GM12801 (cell line): ENCODE measurements around the gene CHSY1.

Source experiments
- TF ChIP-seq, protein P1 (sequence below): IDR thresholded peaks from one replicate; pipeline ENCODE4 v1.5.1; 2011; ENCODE audit warnings: control low read depth; ENCODE audit not compliant: insufficient read length; ENCODE audit errors: extremely low read depth

The CHSY1 gene

DNA sequence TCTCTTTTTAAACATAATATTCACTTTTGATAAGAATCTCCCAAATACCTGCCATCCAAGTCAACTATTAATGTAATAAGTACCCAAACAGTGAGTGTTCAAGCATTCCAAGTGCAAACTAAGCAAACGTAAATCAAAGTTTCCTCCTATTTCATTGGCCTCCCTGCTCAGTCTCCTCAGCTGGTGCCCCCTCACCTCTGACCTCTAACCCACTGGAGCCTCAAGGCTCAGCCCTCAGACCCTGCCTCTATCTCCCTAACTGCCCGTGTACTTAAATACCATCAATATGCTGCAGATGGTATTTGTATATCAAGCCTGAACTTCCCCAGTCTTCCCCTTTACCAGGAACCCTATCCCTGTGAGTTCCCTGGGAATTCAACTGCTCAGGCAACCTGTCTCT lies 31.8 kb downstream of the CHSY1 start:
- TF ChIP-seq, protein P1, sequence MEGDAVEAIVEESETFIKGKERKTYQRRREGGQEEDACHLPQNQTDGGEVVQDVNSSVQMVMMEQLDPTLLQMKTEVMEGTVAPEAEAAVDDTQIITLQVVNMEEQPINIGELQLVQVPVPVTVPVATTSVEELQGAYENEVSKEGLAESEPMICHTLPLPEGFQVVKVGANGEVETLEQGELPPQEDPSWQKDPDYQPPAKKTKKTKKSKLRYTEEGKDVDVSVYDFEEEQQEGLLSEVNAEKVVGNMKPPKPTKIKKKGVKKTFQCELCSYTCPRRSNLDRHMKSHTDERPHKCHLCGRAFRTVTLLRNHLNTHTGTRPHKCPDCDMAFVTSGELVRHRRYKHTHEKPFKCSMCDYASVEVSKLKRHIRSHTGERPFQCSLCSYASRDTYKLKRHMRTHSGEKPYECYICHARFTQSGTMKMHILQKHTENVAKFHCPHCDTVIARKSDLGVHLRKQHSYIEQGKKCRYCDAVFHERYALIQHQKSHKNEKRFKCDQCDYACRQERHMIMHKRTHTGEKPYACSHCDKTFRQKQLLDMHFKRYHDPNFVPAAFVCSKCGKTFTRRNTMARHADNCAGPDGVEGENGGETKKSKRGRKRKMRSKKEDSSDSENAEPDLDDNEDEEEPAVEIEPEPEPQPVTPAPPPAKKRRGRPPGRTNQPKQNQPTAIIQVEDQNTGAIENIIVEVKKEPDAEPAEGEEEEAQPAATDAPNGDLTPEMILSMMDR = no peak

DNA sequence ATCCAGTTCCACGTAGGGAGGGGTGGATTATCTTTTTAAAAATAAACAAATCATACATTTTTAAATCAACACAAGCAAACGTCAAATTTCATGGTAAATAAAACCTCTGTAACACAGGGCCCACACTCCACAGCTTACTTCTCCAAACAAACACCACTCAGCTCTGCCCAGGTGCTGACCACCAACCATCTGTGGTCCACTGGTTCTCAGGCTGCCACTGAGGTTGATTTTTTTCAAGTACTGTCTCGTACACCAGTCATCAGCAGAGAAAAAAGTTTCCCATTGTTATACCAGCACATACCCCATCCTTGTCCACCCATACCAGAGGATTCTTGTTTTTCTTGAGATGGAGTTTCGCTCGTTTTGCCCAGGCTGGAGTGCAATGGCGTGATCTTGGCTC lies 32.4 kb downstream of the CHSY1 start:
- TF ChIP-seq, protein P1 = no peak

DNA sequence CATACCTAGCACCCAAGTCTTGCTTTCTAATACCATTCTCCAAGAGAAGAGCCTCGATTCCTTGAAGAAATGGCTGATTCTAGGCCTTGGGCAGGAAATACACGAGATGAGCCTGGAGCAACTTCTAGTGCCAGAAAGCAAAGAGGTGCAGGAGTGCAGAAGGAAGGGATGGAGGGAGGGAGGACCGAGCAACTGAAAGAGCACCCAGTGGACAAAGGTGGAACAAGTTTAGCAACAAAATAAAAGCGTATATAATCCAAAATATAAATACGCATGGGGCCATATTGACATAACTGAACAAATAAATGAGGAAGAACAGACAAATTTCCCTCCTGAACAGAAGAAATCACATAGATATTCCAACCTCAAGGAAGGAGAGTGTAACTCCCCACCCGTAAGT lies 34.4 kb downstream of the CHSY1 start:
- TF ChIP-seq, protein P1 = no peak

DNA sequence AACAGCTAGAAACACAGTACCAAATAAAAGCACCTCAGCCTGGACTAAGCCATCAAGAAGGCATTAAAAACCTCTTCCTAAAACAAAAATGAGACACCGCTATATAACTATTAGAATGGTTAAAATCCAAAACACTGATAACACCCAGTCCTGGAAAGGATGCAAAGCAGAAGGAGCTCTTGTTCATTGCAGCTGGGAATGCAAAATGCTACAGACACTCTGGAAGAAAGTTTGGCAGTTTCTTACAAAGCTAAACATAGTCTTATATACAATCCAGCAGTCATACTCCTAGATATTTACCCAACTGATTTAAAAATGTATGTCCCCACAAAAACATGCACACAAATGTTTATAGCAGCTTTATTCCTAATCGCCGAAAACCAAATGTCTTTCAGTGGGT lies 35.7 kb downstream of the CHSY1 start:
- TF ChIP-seq, protein P1 = no peak

DNA sequence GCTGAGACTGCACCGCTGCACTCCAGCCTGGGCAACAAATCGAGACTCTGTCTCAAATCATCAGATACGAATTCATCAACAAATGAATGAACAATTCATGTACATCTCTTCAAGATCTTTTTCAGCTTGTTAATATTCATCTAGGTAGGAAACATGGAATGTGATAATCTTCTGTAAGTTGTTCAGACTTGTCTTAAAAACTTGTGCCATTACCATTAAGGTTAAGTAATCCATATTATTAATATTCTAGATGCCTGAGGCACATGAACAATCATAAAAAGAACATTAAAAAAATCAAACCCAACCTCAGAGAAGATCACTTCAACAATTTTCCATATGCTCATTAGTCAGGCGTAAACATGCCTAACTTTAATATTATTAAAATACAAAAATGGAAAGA lies 36.2 kb downstream of the CHSY1 start:
- TF ChIP-seq, protein P1 = no peak

DNA sequence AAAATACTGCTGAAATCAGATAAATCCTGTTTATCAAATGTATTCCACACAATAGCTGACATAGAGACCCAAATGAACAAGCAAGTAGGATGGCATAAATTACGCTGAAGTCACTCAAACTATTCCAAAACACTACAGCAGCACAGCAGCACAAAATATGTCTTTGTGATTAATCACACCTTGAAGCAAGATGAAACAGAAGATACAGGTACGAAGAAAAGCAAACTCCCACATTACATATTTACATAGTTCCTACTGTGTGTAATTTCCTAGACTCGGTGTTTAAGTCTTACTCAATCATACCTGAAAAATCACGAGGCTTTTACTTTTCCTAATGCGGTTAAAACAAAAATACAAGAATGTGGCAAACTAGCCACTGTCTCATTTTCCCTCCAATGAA lies 38.3 kb downstream of the CHSY1 start:
- TF ChIP-seq, protein P1 = no peak

DNA sequence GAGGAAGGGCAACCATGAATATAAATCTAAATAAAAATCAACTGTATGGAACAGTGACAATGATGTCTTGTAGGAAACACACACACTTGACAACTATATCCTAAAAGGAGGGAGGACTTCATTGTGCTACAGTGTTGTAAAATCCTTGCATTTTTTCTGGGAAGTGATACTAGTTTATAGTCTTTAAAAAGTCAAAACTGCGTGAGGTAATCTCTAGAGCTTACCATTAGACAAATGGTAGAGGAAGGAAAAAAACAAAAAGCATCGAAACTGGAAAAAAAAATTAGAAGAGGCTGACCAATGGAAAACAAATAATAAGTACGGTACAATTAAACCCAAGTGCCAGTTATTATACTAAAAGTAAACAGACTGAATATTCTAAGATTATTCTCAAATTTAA lies 38.7 kb downstream of the CHSY1 start:
- TF ChIP-seq, protein P1 = no peak

DNA sequence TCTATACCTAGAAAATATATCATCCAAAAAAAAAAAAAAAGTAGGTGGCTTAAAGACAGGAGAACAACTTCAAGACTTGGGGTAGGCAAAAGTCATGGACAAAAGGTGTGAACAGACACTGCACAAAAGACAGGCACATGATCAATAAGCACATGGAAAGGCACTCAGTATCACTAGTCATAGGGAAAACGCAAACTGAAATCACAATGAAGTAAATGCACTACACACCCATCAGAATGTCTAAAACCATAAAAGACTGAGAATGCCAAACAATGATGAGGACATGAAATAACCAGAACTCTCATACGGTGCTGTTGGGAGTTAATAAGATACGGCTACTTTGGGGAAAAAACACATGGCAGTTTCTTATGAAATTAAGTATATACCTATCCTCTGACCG lies 40.0 kb downstream of the CHSY1 start:
- TF ChIP-seq, protein P1 = no peak
